Mononuclear cell (primary cell): ENCODE data around the gene GPR39. TPM values are rescaled to one million over a fixed set of nuclear protein-coding genes. Genes with fewer than 3 reads are reported as not detected.

Experiments used
- H3K27me3 ChIP-seq: 2 replicates; pipeline ENCODE4 v1.6.0; 2011; ENCODE audit warnings: low read length, control low read depth; ENCODE audit not compliant: insufficient read depth
- H3K4me1 ChIP-seq: 2 replicates; pipeline ENCODE4 v1.5.1; 2011; ENCODE audit warnings: mild to moderate bottlenecking, low read length, control low read depth; ENCODE audit not compliant: insufficient read depth
- H3K4me3 ChIP-seq: 2 replicates; pipeline ENCODE4 v1.5.1; 2011; ENCODE audit warnings: mild to moderate bottlenecking, low read length, moderate library complexity
- H3K9me3 ChIP-seq: 2 replicates; pipeline ENCODE4 v1.5.1; 2011; ENCODE audit warnings: low read depth, mild to moderate bottlenecking, control low read depth, low read length
- total RNA-seq: library from RNA; depleted of rRNA; stranded (reverse); fragments of >200 nt; gene quantifications from one replicate; pipeline ENCODE4 v1.2.3, GENCODE V29; 2012

Gene GPR39
- total RNA-seq, 1 donor: not detected

DNA sequence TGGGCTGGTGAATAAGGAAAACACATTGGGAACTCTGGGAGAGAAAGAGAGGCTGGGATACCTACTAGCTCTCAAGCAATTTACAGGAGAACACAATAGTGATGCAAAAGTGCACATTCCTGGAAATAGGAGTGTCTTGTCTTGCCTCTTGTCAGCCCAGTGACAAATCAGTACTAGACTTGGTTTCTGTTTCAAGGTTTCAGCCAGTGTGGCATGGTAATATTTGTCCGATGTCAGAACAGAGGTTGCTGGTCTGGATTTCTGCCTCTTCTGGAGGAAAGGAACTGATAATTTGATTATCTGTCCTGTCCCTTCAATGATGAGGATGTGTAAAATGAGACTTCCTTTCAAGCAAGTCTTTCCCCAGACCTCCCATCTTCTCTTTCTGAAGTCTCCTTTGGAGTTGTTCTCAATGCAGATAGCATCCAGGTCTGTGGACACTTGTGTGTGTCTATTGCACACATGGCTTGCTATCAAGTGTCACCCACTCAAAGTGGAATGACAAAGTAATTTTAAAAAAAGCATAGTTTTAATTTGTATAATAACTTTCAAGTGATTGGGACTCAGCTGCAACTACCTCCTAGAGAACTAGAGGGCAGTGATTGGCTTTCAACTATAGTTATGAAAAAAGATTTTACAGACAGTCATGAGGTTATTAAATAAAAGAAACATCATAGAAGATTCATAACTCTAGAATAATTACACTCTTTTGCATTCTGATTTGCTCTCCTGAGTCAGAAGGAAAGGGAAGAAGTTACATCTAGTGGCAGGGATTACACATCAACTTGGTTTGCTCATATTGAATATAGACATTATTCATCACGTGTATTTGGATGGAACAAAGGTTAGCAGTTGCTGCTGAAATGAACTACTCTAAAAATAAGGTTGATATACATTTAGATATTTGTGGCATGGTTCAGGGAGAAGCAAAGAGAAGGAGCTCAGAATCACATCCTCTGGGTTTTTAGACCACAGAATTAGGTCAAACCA is 4.5 kb downstream of the GPR39 start:
- Histone ChIP-seq H3K4me1 (no peaks in the 10 kb centered on the region), H3K27me3 (no peaks in the 10 kb centered on the region), H3K9me3 (no peaks in the 10 kb centered on the region), H3K4me3 (no peak overlapping the region)

DNA sequence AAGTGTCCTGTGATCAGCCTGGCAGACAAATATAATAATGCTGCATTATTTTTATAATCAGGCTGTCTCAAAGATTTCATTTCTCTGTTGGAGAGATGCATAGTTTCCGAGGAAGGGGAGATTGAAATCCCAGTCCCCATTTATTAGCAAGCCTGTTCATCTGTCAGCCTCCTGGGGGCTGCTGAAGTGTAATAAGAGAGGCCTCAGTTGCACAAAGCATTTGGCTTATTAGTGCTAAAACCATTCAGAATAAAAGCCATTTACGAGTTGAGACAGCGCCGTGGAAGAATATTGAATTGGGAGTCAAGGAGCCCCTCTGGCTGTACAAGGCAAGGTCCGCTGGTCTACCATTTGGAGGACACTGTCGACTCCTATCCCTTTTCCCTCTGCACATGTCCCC is 6.1 kb downstream of the GPR39 start:
- H3K27me3 ChIP-seq: no peaks in the 10 kb centered on the region
- H3K4me1 ChIP-seq: no peaks in the 10 kb centered on the region
- no peak overlapping the region for H3K4me3 ChIP-seq
- no peaks in the 10 kb centered on the region for H3K9me3 ChIP-seq

DNA sequence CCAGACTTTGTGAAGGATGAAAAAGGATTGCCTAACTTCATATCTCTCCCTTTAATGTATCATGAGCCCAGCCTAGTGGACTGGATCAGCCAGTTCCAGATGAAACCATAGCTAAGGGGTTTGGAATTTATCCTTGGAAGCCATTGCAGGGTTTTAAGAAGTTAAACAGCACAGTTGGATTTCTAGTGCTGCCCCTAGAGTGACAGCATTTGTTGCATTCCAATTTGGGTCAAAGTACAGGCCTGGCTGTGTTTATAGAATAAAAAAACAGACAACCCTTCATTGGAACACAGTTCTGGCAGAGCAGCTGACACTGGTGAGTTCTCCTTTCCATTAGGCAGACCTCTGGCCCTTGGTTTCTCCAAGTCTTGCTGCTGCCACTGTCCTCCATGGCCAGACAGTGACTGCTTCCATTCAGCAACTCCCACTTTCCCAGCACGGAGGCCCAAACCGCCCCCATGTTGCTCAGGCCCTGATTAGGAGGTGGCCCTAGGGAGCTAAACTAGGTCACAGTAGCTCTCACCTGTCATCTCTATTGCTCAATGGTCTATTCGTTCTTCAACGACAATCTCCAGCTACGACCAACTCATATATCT is 8.0 kb downstream of the GPR39 start:
- Histone ChIP-seq H3K27me3 (no peaks in the 10 kb centered on the region), H3K4me1 (no peaks in the 10 kb centered on the region), H3K4me3 (no peak overlapping the region), H3K9me3 (no peaks in the 10 kb centered on the region)

DNA sequence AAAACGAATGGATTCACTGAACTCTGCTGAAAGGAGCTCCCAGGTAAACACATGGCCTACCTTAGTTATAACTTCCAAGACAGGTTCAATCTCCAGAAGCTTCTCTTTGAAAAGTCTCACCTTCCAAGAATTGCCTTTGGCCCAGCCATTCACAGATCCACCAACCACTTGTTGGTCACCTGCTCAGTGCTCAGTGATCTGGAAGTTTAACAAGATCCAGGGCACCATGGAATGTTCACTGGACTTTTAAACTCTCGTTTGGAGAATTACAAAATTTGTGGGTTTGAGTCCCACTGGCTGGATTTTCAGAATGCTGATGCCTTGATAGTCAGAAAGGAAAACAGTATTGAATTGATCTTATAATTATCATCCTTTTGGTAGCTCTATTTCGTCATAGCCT is 9.4 kb downstream of the GPR39 start:
- no peak overlapping the region for H3K4me3 ChIP-seq
- no peaks in the 10 kb centered on the region for H3K4me1 ChIP-seq
- H3K9me3 ChIP-seq: no peaks in the 10 kb centered on the region
- no peaks in the 10 kb centered on the region for H3K27me3 ChIP-seq

DNA sequence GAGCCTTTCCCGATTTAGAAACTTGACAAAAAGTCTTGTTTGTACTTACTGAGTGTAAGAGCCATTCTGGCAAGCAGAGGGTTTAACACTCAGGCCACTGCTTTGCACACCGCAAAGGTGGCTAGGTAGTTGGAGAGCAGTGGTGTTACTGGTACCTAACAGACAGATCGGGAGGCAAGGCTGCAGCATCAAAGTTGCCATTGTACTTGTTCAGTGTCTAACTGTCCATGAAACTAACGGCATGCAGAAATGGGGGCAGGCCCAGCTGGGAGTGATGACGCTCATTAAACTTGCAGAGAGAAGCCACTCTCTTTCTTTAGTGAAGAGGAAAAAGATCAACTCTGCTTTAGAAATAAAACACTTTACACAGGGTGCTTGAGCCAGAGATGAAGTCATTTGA is 10.1 kb downstream of the GPR39 start:
- no peaks in the 10 kb centered on the region for H3K4me1 ChIP-seq
- H3K27me3 ChIP-seq: no peaks in the 10 kb centered on the region
- H3K9me3 ChIP-seq: no peaks in the 10 kb centered on the region
- H3K4me3 ChIP-seq: no peak overlapping the region

DNA sequence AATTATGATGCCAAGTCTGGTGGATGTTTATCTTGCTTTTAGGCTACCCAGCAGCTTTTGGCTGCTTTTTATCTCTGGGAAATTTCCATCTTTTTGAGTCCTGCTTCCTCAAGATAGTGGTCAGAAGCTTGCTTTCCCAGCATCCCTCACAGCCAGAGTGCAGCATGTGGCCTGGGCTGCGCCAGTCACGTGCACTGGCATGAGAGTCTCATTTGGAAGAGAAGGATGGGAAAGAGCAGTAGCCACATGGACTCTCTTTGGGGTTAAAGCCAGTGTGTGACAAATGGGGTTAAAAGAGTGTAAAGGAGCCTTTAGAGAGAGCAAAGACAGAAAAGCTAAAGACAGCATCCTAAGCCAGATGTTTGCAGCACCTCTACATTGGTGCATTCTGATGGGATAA is 12.7 kb downstream of the GPR39 start:
- Histone ChIP-seq H3K9me3 (no peaks in the 10 kb centered on the region), H3K4me1 (no peaks in the 10 kb centered on the region)

DNA sequence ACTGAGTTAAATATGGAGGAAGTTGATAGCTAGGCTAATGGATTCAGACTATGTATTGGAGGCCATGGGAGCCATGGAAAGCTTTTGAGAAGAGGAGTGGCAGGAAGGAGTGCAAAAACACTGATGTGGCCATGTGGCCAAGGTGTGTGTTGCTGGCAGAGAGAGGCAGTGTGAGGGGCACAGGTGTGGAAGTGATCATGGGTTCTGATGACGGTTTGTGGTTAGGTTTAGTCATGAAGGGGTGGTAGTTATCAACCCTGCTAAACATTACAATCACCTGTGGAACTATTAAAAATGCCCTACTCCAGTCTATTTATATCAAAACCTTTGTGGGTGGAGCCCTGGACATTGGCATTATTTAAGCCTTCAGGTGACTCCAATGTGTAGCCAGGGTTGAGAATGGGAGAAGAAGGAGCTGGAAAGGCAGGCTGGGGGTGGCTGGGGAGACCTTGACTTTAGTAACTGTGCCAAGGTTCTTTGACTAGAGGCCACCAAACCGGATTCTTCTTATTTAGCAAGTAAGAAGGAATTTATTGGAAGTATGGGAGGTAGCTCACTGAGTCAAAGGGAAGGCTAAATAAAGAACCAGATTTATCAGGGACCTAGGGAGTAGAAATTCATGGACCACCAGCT is 13.5 kb downstream of the GPR39 start:
- H3K4me3 ChIP-seq: no peak overlapping the region
- no peaks in the 10 kb centered on the region for H3K4me1 ChIP-seq
- no peaks in the 10 kb centered on the region for H3K9me3 ChIP-seq
- no peaks in the 10 kb centered on the region for H3K27me3 ChIP-seq

More for the DNA sequence above, 12.7 kb downstream of the GPR39 start:
- Histone ChIP-seq H3K27me3 (no peaks in the 10 kb centered on the region), H3K4me3 (no peak overlapping the region)

DNA sequence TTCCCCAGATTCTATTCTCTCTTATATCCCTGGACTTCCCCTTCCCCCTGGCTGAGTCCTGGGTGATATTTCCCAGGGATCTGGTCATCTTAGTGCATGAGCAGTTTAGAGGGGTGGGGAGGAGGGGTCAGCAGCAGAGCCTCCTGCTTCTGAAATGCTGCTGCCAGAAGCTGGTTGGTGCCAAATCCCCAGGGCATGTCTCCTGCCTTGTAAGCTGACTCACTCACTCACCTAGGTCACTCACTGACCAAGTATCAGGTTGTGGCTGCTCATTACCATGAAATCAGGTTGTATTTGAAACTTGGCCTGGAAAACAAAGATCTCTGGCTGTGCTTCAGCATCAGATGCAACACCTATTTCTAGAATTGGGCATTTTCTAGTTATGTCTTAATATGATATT is 14.3 kb downstream of the GPR39 start:
- Histone ChIP-seq H3K27me3 (no peaks in the 10 kb centered on the region), H3K9me3 (no peaks in the 10 kb centered on the region), H3K4me1 (no peaks in the 10 kb centered on the region), H3K4me3 (no peak overlapping the region)

DNA sequence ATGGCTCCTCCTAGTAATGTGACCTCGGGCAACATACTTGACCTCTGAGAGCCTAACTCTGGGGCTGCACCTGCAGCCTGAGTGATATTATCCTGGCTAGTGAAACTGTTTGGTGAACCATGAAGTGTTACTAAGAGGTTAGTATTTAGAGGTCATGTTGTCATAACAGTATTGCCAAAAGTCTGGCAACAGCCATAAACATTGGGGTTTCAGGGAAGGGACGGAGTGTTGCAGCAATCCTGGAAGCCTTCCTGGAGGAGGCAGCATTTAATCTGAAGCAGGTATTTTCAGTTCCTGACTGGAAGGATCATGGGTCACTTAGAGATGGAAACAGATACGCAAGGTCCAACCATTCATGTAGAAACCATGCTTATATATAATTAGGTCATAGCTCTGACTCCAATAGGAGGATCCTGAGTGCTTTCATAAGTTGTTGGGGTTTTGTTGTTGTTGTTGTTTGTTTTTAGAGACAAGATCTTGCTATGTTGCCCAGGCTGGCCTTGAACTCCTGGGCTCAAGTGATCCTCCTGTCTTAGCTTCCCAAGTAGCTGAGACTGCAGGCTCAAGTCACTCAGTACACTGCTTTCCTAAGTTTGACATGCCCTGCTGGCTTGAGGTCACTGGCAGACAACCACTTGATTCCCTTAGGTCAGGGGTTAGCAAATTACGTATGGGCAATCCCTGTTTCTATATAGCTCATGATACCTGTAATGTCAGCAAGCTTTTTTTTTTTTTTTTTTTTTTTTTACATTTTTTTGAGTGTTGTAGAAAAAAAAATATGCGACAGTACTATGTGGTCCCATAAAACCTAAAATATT is 21.5 kb downstream of the GPR39 start:
- no peaks in the 10 kb centered on the region for H3K27me3 ChIP-seq
- no peak overlapping the region for H3K4me3 ChIP-seq
- no peaks in the 10 kb centered on the region for H3K4me1 ChIP-seq
- no peaks in the 10 kb centered on the region for H3K9me3 ChIP-seq

DNA sequence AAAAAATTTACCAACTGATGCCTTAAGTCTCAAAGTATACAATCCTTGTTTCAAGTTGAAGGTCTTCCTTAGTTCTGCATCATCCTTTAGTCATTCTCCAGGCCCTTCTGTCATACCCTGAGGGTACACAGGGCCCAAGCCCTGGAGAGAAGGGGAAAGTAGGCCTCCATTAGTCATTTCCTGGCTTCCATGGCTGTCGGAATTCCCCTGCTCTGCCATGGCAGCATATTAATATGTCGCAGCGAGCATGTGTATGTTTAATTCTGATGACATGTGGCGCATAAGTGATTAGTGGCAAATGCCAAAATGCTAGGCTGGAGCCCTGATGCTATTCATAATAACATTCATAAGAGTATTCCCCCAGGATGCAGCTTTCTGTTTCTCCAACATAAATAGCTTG is 22.1 kb downstream of the GPR39 start:
- H3K27me3 ChIP-seq: no peaks in the 10 kb centered on the region
- H3K4me1 ChIP-seq: no peaks in the 10 kb centered on the region
- no peak overlapping the region for H3K4me3 ChIP-seq
- no peaks in the 10 kb centered on the region for H3K9me3 ChIP-seq

DNA sequence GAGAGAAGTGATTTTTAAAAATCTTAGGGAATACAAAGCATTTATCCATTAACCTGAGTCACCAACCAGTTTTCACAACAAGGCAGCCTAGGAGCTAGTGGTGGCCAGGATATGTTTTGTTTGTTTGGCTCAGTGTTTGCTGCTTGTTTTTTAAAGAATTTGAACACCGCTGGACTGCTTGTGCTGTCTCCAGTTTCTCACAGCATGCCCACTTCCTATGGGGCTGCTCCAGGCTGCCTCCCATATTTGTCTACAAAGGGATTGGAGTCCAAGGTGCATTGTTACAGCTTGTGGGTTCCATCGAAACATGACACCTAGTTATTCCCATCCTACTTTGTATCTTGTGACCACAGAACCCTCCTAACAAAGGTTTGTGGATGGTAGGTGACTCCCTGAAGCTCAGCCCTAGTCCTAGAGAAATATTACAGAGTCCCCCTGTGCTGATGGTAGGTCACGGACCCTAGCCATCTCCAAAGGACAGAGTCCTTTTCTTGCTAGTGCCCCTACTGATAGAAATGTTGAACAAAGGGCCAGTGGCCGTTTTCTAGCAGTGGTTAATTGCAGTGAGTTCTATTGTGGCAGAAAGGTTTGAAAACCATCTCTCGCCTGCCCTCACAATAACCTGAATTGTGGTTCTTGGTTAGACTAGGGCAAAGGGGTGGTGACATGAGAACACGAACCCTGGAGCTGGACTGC is 23.2 kb downstream of the GPR39 start:
- no peaks in the 10 kb centered on the region for H3K4me1 ChIP-seq
- H3K9me3 ChIP-seq: no peaks in the 10 kb centered on the region
- no peak overlapping the region for H3K4me3 ChIP-seq
- H3K27me3 ChIP-seq: no peaks in the 10 kb centered on the region

DNA sequence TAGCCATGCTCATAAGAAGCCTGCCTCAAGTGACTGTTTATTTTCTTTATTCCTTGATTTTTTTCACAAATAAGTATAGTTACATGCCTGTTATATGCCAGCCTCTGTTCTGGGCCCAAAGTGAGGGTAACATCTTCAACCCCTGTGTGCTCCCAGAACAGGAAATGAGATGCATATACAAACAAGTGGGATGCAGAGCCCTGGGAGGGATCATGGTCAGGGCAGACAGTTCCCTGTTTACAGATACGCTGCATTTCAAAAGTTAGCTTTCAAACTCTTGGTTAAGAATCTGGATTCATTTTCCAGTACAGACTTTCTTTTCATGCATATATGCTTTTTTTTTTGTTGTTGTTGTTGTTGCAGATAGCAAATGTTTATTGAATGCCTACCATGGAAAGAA is 24.4 kb downstream of the GPR39 start:
- Histone ChIP-seq H3K4me1 (no peaks in the 10 kb centered on the region), H3K9me3 (no peaks in the 10 kb centered on the region), H3K4me3 (no peak overlapping the region), H3K27me3 (no peaks in the 10 kb centered on the region)

DNA sequence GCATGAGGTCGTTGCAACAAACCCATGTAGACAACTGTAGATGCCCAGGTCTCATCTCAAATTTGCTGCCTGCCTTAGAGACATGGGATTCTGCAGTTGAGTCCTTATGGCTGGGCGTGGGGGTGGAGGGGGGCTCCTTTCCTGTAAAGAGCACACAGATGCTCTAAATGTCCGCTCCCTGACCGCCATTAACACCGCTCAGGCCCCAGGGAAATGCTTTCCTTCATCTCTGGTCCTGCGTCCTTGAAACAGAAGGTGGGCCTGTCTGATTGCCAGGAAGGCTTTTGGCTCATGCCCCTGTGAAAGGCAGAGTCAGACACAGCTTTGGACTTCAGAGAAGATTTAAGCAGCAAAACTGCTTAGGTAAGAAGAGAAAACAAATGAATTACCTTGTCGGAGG is 25.7 kb downstream of the GPR39 start:
- Histone ChIP-seq H3K4me1 (no peaks in the 10 kb centered on the region), H3K27me3 (no peaks in the 10 kb centered on the region)

DNA sequence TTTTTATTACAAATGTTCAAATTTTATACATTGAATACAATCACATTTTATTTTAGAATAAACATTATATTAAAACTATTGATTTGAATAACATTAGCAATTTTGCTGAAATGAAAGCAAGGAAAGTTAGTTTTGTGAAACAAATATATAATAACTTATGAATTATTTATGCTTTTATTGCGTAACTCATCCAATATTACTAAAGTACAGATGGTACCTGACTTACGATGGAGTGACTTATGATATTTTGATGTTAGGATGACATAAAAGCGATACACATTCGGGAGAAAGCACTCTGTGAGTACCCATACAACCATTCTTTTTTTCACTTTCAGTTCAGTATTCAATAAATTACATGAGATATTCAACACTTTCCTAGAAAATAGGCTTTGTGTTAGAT is 26.5 kb downstream of the GPR39 start:
- Histone ChIP-seq H3K9me3 (no peaks in the 10 kb centered on the region), H3K27me3 (no peaks in the 10 kb centered on the region), H3K4me1 (no peaks in the 10 kb centered on the region), H3K4me3 (no peak overlapping the region)

More for the DNA sequence above, 25.7 kb downstream of the GPR39 start:
- H3K9me3 ChIP-seq: no peaks in the 10 kb centered on the region
- H3K4me3 ChIP-seq: no peak overlapping the region
